IMR-90 (cell line): ENCODE results near the gene LDLRAD4. TPM values are rescaled to one million over a fixed set of nuclear protein-coding genes. Genes with fewer than 3 reads are reported as not detected.

ENCODE experiments used
- ATAC-seq: fragments of 200-7000 bp; cut with Tn5 transposase; 2 replicates; pipeline ENCODE4 v1.9.1; 2020; ENCODE audit warnings: low read depth, mild to moderate bottlenecking, moderate library complexity
- BruUV-seq: library from RNA; stranded (reverse); fragments of 400-500 nt; replicated peaks from 2 replicates; lab custom pipeline; 2021; lab: Mats Ljungman, UMichigan
- CTCF ChIA-PET: fragments of 300-600 bp; formaldehyde crosslinking; extraction: SDS; loops from one replicate; lab custom pipeline; 2021; ENCODE audit warnings: antibody characterized with exemption; lab: Yijun Ruan, JAX
- POLR2A ChIA-PET: fragments of 300-600 bp; sonication (Branson Sonifier 250); formaldehyde crosslinking; loops from one replicate; lab custom pipeline; 2022; ENCODE audit warnings: antibody characterized with exemption; ENCODE audit not compliant: unreplicated experiment; lab: Charles Lee
- DNase-seq: peaks from one replicate; pipeline ENCODE4 v3.0.0; 2013
- H2AFZ ChIP-seq: replicated peaks from 2 replicates; pipeline ENCODE3; 2013; ENCODE audit warnings: low read length, mild to moderate bottlenecking; ENCODE audit not compliant: poor library complexity
- H2AK5ac ChIP-seq: 2 replicates; pipeline ENCODE4 v1.6.1; 2013; ENCODE audit warnings: low read depth, low read length, inconsistent platforms
- H2AK9ac ChIP-seq: replicated peaks from 2 replicates; pipeline ENCODE3; 2013; ENCODE audit warnings: mild to moderate bottlenecking, low read depth, low read length, moderate library complexity; ENCODE audit not compliant: poor library complexity
- H2BK120ac ChIP-seq: 2 replicates; pipeline ENCODE4 v1.6.1; 2013; ENCODE audit warnings: low read depth, low read length, inconsistent platforms
- H2BK15ac ChIP-seq: 3 replicates; pipeline ENCODE4 v1.6.1; 2013; ENCODE audit warnings: low read depth, low read length, inconsistent platforms
- H2BK20ac ChIP-seq: 2 replicates; pipeline ENCODE4 v1.6.1; 2013; ENCODE audit warnings: low read depth, mild to moderate bottlenecking, inconsistent platforms, low read length, moderate library complexity
- H2BK5ac ChIP-seq: 2 replicates; pipeline ENCODE4 v1.6.1; 2013; ENCODE audit warnings: mild to moderate bottlenecking, low read depth, low read length, inconsistent platforms; ENCODE audit not compliant: poor library complexity, severe bottlenecking
- H3K14ac ChIP-seq: replicated peaks from 2 replicates; pipeline ENCODE4 v1.6.1; 2013; ENCODE audit warnings: low read depth, low read length, inconsistent platforms
- H3K18ac ChIP-seq: 2 replicates; pipeline ENCODE4 v1.6.1; 2013; ENCODE audit warnings: low read depth, low read length, control low read depth
- H3K23ac ChIP-seq: 2 replicates; pipeline ENCODE4 v1.6.1; 2013; ENCODE audit warnings: low read depth, low read length, inconsistent platforms
- H3K27ac ChIP-seq: 2 replicates; pipeline ENCODE4 v1.5.1; 2013; ENCODE audit warnings: mild to moderate bottlenecking, control low read depth, low read length; ENCODE audit not compliant: insufficient read depth
- H3K27me3 ChIP-seq: 2 replicates; pipeline ENCODE4 v1.6.1; 2013; ENCODE audit warnings: low read length; ENCODE audit not compliant: control insufficient read depth, insufficient read depth
- H3K36me3 ChIP-seq: 2 replicates; pipeline ENCODE4 v1.6.1; 2013; ENCODE audit warnings: low read length, mixed read lengths; ENCODE audit not compliant: control insufficient read depth, insufficient read depth
- H3K4ac ChIP-seq: 2 replicates; pipeline ENCODE4 v1.6.1; 2013; ENCODE audit warnings: low read depth, low read length, inconsistent platforms
- H3K4me1 ChIP-seq: 2 replicates; pipeline ENCODE4 v1.6.1; 2013; ENCODE audit warnings: low read length, mixed read lengths; ENCODE audit not compliant: control insufficient read depth, insufficient read depth
- H3K4me2 ChIP-seq: 2 replicates; pipeline ENCODE4 v1.6.1; 2013; ENCODE audit warnings: low read depth, mild to moderate bottlenecking, control low read depth, low read length, moderate library complexity
- H3K4me3 ChIP-seq: 2 replicates; pipeline ENCODE4 v1.5.1; 2013; ENCODE audit warnings: low read depth, mild to moderate bottlenecking, control low read depth, low read length, moderate library complexity; ENCODE audit not compliant: insufficient read depth
- H3K56ac ChIP-seq: 2 replicates; pipeline ENCODE4 v1.6.1; 2013; ENCODE audit warnings: low read length, inconsistent platforms; ENCODE audit not compliant: insufficient read depth; ENCODE audit errors: extremely low read depth
- H3K79me1 ChIP-seq, 2 experiments: 2 replicates each; pipeline ENCODE4 v1.6.1; 2013; ENCODE audit warnings: low read length in 2 of 2, inconsistent platforms in 1 of 2, low read depth in 1 of 2
- H3K9ac ChIP-seq: 2 replicates; pipeline ENCODE4 v1.6.1; 2013; ENCODE audit warnings: low read depth, low read length, control low read depth
- H3K9me1 ChIP-seq: 2 replicates; pipeline ENCODE4 v1.6.1; 2013; ENCODE audit warnings: low read length, inconsistent platforms; ENCODE audit not compliant: insufficient read depth
- H3K9me3 ChIP-seq: 2 replicates; pipeline ENCODE4 v1.6.1; 2013; ENCODE audit warnings: low read length; ENCODE audit not compliant: control insufficient read depth, insufficient read depth
- H4K20me1 ChIP-seq: 2 replicates; pipeline ENCODE4 v1.6.1; 2013; ENCODE audit warnings: low read length, inconsistent platforms; ENCODE audit not compliant: insufficient read depth
- H4K5ac ChIP-seq: 2 replicates; pipeline ENCODE4 v1.6.1; 2013; ENCODE audit warnings: mild to moderate bottlenecking, low read depth, low read length, control low read depth
- H4K8ac ChIP-seq, 2 experiments: 2 replicates each; pipeline ENCODE4 v1.6.1; 2013; ENCODE audit warnings: low read depth in 2 of 2, low read length in 2 of 2, control low read depth in 1 of 2, inconsistent platforms in 1 of 2
- H4K91ac ChIP-seq: 2 replicates; pipeline ENCODE4 v1.6.1; 2013; ENCODE audit warnings: low read depth, low read length, inconsistent platforms; ENCODE audit not compliant: insufficient read depth
- BHLHE40 ChIP-seq: fragments of 150-350 bp; IDR thresholded peaks from 2 replicates; pipeline ENCODE4 v1.6.1; 2016; ENCODE audit warnings: mild to moderate bottlenecking, low read depth, low read length
- CEBPB ChIP-seq: IDR thresholded peaks from 2 replicates; pipeline ENCODE4 v1.6.1; 2012; ENCODE audit warnings: low read depth, low read length, improper control_type of control experiment
- CHD1 ChIP-seq: IDR thresholded peaks from 2 replicates; pipeline ENCODE4 v1.6.1; 2012; ENCODE audit warnings: low read depth, low read length, improper control_type of control experiment
- FOS ChIP-seq: fragments of 150-350 bp; IDR thresholded peaks from 2 replicates; pipeline ENCODE4 v1.6.1; 2016; ENCODE audit warnings: low read depth, low read length
- MAFK ChIP-seq: IDR thresholded peaks from 2 replicates; pipeline ENCODE4 v1.6.1; 2012; ENCODE audit warnings: low read depth, low read length, improper control_type of control experiment
- MAZ ChIP-seq: IDR thresholded peaks from 2 replicates; pipeline ENCODE4 v1.6.1; 2012; ENCODE audit warnings: low read depth, mild to moderate bottlenecking, low read length, improper control_type of control experiment, moderate library complexity, borderline replicate concordance
- MXI1 ChIP-seq: IDR thresholded peaks from 2 replicates; pipeline ENCODE4 v1.6.1; 2012; ENCODE audit warnings: low read depth, mild to moderate bottlenecking, low read length, moderate library complexity, borderline replicate concordance
- NFE2L2 ChIP-seq: fragments of 150-350 bp; IDR thresholded peaks from 2 replicates; pipeline ENCODE4 v1.6.1; 2016; ENCODE audit warnings: low read depth, mild to moderate bottlenecking, low read length
- POLR2A ChIP-seq: IDR thresholded peaks from 2 replicates; pipeline ENCODE4 v1.6.1; 2012; ENCODE audit warnings: mild to moderate bottlenecking, low read depth, low read length
- RAD21 ChIP-seq: IDR thresholded peaks from 2 replicates; pipeline ENCODE4 v1.6.1; 2012; ENCODE audit warnings: low read length, improper control_type of control experiment
- RCOR1 ChIP-seq: IDR thresholded peaks from 2 replicates; pipeline ENCODE4 v1.6.1; 2012; ENCODE audit warnings: mild to moderate bottlenecking, low read length, improper control_type of control experiment; ENCODE audit not compliant: insufficient replicate concordance
- RFX5 ChIP-seq: IDR thresholded peaks from 2 replicates; pipeline ENCODE4 v1.8.0; 2012; ENCODE audit warnings: low read depth, mild to moderate bottlenecking, low read length, moderate library complexity
- SMC3 ChIP-seq: fragments of 150-350 bp; IDR thresholded peaks from 2 replicates; pipeline ENCODE4 v1.6.1; 2016; ENCODE audit warnings: low read depth, mild to moderate bottlenecking, antibody characterized with exemption, low read length, moderate library complexity
- USF2 ChIP-seq: fragments of 150-350 bp; IDR thresholded peaks from 2 replicates; pipeline ENCODE4 v1.6.1; 2017; ENCODE audit warnings: mild to moderate bottlenecking, antibody characterized with exemption, low read length, low read depth
- WGBS, 2 experiments: methylation state at CpG; one replicate each; pipeline versions ENCODE4 v1.1.5 to v1.1.7; 2013; ENCODE audit warnings: missing lambda C conversion rate in 2 of 2; ENCODE audit not compliant: insufficient read length in 1 of 2; ENCODE audit errors: extremely low coverage in 2 of 2; 5-methylcytosine and 5-hydroxymethylcytosine counted together
- dilution Hi-C: fragments of 300-500 bp; cut with HindIII; formaldehyde crosslinking; loops from one replicate; pipeline ENCODE4 v1.14.3; 2018; ENCODE audit warnings: low sequenced_read_pairs; ENCODE audit not compliant: unreplicated experiment
- in situ Hi-C: fragments of 300-500 bp; cut with MboI; formaldehyde crosslinking; loops from 3 replicates; pipeline ENCODE4 v1.14.3; 2019; ENCODE audit warnings: low sequenced_read_pairs, inconsistent platforms, mixed read lengths
- intact Hi-C: fragments of 100-400 bp; cut with micrococcal nuclease; formaldehyde crosslinking; loops from 2 replicates; pipeline ENCODE4 v1.10.0; 2022
- polyA plus RNA-seq, 3 experiments: library from polyadenylated mRNA; depleted of rRNA; stranded (reverse); fragments of >200 nt; gene quantifications; 2 replicates each; pipeline ENCODE4 v1.2.3, GENCODE V29; 2012; ENCODE audit warnings: low replicate concordance in 1 of 3
- total RNA-seq: library from RNA; depleted of rRNA; stranded (reverse); fragments of >200 nt; gene quantifications from 2 replicates; pipeline ENCODE4 v1.2.3, GENCODE V29; 2012
- TF ChIP-seq, protein P1 (sequence below): conservative IDR thresholded peaks from 2 replicates; pipeline ENCODE4 v1.5.1; 2012; ENCODE audit warnings: mild to moderate bottlenecking, low read depth, low read length, improper control_type of control experiment
- TF ChIP-seq, protein P2 (sequence below): fragments of 150-350 bp; IDR thresholded peaks from 2 replicates; pipeline ENCODE4 v1.6.1; 2016; ENCODE audit warnings: low read depth, mild to moderate bottlenecking, low read length, moderate library complexity, borderline replicate concordance

The LDLRAD4 gene
- total and polyA plus RNA-seq, 2 of the 4 experiments (the other 2 are of a cell fraction): not detected

DNA sequence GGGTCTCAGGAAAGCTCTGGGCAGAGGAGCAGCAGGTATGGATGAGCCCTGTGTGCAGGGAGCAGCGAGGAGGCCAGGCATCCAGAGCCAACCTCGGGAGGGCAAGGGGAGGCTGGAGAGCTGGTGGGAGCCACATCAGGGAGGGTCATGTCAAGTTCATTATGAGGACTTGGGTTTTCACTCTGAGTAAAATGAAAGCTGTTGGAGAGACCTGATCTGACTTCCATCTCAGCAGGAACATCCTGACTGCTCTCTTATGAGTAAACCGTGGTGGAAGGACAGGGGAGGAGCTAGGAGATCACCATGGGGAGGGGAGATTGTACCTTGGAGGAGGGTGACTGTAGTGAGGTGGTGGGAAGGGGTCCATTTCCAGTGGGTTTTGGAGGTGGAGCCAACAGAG is 209.8 kb downstream of the LDLRAD4 start:
- no peak for ATAC-seq
- Histone ChIP-seq H3K27me3 (no peaks in the 10 kb centered on the region), H3K56ac (no peak overlapping the region), H3K9ac (no peak overlapping the region), H2AK9ac (no peak overlapping the region), H3K23ac (no peak overlapping the region), H3K4me3 (no peak overlapping the region), H4K91ac (no peak overlapping the region), H3K14ac (no peak overlapping the region), H2BK15ac (no peak overlapping the region), H3K18ac (no peak overlapping the region), H4K8ac (no peak overlapping the region), H2AK5ac (no peak overlapping the region), H3K4me2 (no peak overlapping the region), H2AFZ (no peak overlapping the region), H4K20me1 (no peaks in the 10 kb centered on the region), H3K9me3 (no peaks in the 10 kb centered on the region), H4K5ac (no peak overlapping the region), H3K27ac (no peak overlapping the region), H3K4me1 (no peaks in the 10 kb centered on the region), H3K36me3 (no peaks in the 10 kb centered on the region), H2BK20ac (no peak overlapping the region), H3K9me1 (no peaks in the 10 kb centered on the region), H3K79me1 (no peaks in the 10 kb centered on the region), H3K4ac (no peak overlapping the region), H2BK120ac (no peak overlapping the region), H2BK5ac (no peak overlapping the region)
- DNase-seq: no peak
- ChIA-PET POLR2A (no interaction called here), CTCF (no interaction called here)
- WGBS, 2 experiments: 50% methylated on average over 2 of the region's 3 CpGs; no CpG with 5 or more reads in 1 of the 2 experiments
- TF ChIP-seq MAFK (no peak), MAZ (no peak), RFX5 (no peak), POLR2A (no peak), RCOR1 (no peak), RAD21 (no peak), BHLHE40 (no peak), CHD1 (no peak), MXI1 (no peak), CEBPB (no peak), SMC3 (no peak), USF2 (no peak), FOS (no peak), NFE2L2 (no peak)
- TF ChIP-seq, protein P1, sequence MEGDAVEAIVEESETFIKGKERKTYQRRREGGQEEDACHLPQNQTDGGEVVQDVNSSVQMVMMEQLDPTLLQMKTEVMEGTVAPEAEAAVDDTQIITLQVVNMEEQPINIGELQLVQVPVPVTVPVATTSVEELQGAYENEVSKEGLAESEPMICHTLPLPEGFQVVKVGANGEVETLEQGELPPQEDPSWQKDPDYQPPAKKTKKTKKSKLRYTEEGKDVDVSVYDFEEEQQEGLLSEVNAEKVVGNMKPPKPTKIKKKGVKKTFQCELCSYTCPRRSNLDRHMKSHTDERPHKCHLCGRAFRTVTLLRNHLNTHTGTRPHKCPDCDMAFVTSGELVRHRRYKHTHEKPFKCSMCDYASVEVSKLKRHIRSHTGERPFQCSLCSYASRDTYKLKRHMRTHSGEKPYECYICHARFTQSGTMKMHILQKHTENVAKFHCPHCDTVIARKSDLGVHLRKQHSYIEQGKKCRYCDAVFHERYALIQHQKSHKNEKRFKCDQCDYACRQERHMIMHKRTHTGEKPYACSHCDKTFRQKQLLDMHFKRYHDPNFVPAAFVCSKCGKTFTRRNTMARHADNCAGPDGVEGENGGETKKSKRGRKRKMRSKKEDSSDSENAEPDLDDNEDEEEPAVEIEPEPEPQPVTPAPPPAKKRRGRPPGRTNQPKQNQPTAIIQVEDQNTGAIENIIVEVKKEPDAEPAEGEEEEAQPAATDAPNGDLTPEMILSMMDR: no peak
- TF ChIP-seq, protein P2, sequence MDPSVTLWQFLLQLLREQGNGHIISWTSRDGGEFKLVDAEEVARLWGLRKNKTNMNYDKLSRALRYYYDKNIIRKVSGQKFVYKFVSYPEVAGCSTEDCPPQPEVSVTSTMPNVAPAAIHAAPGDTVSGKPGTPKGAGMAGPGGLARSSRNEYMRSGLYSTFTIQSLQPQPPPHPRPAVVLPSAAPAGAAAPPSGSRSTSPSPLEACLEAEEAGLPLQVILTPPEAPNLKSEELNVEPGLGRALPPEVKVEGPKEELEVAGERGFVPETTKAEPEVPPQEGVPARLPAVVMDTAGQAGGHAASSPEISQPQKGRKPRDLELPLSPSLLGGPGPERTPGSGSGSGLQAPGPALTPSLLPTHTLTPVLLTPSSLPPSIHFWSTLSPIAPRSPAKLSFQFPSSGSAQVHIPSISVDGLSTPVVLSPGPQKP: no peak
- in situ Hi-C loops: no loop called here
- intact Hi-C loops: no loop called here
- dilution Hi-C loops: no loop called here
- no TSS peak for BruUV-seq
